Measurements from ENCODE around the gene OR5C1.
"Not testable (repeated sequence)": the region's sequence is repeated elsewhere in the genome, so short reads cannot be mapped to it uniquely, and the experiment has no call there.

OR5C1 gene

DNA sequence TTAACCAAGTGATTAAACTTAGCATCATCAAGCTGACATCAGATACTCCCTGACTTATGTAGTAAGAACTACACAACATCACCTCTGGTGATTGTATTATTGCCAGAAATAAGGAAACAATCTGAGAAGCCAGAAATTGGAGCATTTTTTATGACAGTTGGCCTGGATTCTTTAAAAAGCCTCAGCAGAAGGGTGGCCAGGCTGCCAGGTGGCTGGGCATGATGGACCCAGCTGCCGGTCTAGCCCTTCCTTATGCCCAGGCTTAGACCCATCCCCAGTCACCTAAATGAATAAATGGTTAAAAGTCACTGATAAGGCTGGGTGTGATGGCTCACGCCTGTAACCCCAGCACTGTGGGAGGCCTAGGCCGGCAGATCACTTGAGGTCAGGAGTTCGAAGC is 24.0 kb downstream of the OR5C1 start:
- FAIRE-seq: no peak

DNA sequence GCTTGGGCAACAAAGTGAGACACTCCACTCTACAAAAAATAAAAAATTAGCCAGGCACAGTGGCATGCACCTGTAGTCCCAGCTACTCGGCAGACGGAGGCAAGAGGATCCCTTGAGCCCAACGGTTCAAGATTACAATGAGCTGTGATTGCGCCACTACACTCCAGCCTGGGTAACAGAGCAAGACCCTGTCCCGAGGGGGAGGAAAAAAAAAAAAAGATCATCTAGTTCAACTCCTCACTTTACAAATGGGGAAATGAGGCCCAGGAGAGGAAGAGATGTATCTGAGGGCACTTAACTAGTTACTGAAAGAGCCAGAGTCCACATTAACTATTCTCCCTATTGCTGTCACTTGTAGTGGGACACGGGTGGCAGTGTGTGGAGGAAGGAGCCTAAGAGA is 25.8 kb downstream of the OR5C1 start:
- no peak for FAIRE-seq

- FAIRE-seq: no peak
Observed at GRCh38 chr9:122815544-122815943, 26.8 kb downstream of the OR5C1 start.

- no peak for FAIRE-seq
Observed at GRCh38 chr9:122816163-122816867, 27.6 kb downstream of the OR5C1 start.

GRCh38 chr9:122819326-122819725 is 30.6 kb downstream of the OR5C1 start:
- FAIRE-seq: no peak

DNA sequence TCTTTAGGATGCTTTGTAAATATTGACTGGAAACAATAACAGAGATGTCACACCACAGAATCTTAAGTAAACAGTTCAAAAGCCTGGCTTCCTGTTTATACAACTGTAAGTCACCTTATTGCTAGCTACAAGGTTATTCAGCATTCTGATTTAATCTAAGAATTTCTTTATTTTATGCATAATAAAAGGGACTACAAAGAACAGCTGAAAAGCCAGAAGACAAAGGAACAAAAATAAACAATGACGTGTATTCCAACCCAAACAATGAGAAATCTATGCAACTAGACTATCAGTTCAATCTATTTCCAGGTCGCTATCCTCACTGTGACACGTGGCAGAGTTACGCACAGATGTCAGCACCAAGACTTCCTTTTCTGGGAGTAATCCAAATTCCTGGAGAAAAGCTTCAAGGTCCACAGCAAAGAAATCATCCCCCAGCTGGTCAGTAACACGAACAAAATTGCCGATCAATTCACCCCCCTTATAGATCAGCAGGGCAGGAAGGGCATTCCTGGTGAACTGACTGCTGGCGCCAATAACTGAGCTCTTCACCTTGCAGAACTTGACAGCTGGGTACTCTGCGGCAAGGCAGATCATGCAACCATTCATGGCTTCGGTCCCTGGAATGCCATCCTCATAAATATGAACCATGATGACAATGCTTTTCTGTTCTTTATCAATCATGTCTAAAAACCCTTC is 31.2 kb downstream of the OR5C1 start:
- FAIRE-seq: no peak

DNA sequence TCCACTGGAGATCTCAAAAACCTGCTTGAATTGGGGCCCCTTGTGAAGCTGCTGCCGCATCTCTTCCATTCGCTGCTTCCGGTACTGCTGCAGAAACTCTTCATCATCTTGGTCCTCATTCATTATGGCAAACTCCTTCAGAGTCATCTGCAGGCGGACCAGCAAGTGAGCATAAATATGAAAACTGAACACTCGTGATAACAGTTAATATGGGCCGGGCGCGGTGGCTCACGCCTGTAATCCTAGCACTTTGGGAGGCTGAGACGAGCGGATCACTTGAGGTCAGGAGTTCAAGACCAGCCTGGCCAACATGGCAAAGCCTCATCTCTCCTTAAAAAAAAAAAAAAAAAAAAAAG is 31.7 kb downstream of the OR5C1 start:
- FAIRE-seq: no peak

- no peak for FAIRE-seq
Observed at GRCh38 chr9:122821278-122821943, 32.7 kb downstream of the OR5C1 start.

DNA sequence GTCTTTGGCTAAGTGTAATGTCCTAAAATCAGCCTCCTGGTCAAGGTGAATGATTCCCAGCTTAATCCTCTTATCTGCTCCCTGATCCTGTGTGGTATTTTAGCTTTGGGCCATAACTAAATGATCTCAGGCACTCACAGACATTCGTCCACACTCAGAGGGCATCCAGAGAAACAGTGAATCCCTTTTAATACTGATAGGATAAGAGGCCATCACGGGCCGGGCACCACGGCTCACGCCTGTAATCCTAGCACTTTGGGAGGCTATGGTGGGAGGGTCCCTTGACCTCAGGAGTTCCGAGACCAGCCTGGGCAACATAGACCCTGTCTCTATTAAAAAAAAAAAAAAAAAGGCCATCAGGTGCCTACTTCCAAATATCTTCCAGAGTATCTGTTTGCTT is 33.3 kb downstream of the OR5C1 start:
- no peak for FAIRE-seq

- no peak for FAIRE-seq
Observed at GRCh38 chr9:122822938-122823337, 34.2 kb downstream of the OR5C1 start.

DNA sequence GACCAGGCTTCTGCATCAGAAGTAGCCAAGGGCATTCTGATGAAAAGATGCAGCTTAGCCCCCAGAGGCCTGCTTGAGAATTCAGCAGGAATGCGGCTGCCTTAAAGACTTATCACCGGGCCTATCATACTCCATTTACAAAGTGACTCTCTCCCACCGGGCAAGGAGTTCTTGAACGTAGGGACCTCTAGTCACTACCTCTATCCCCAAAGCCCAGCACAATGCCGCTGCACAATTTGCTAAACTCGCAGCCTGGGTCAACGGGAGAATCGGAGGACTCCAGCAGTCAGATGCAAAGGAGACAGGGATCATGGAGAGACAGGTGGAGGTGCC is 39.0 kb downstream of the OR5C1 start:
- FAIRE-seq: no peak

DNA sequence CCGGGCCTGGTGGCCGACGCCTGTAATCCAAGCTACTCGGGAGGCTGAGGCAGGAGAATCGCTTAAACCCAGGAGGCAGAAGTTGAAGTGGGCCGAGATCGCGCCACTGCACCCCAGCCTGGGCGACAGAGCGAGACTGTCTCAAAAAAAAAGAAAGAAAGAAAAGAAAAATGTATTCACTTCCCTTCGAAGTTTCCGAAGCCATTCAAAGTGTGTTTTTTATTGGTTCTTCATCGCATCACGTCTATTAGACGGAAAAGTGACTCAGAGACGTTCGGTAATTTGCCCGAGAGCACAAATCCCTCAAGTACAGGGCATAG is 40.2 kb downstream of the OR5C1 start:
- FAIRE-seq: not testable (repeated sequence)

DNA sequence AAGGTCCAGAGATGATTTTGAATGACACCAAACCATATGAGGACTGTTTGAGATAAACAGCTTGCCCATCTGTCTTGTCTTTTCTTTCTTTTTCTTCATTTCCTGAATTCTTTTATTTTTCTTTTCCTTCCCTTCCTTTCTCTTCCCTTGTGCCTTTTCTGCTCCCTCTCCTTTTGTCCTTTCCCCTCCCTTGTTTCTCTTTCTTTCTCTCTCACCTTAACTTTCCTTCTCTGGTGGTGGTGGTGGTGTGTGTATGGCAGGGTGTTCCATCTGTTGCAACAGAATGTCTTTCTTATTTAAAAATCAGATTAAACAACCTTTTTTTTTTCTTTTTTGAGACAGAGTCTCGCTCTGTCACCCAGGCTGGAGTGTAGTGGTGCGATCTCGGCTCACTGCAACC is 43.5 kb downstream of the OR5C1 start:
- no peak for FAIRE-seq

- FAIRE-seq: no peak
Observed at GRCh38 chr9:122835313-122835731, 46.6 kb downstream of the OR5C1 start.

DNA sequence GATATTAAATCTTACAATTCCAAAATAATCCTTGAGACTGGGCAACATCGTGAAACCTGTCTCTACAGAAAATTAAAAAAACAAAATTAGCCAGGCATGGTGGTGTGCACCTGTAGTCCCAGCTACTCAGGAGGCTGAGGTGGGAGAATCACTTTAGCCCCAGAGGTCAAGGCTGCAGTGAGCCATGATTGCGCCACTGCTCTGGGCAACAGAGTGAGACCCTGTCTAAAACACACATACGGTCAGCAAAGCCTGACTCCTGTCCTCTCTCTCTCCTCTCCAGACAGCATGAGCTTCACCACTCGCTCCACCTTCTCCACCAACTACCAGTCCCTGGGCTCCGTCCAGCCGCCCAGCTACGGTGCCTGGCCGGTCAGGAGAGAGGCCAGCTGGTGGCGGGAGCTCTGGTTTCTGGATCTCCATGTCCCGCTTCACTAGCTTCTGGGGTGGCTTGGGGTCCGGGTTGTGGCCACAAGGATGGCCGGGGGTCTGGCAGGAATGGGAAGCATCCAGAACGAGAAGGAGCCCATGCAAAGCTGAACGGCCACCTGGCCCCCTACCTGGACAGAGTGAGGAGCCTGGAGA is 48.6 kb downstream of the OR5C1 start:
- FAIRE-seq: no peak

- FAIRE-seq: not testable (repeated sequence)
Observed at GRCh38 chr9:122838441-122838840, 49.7 kb downstream of the OR5C1 start.

Data from G401.6 (cell line).